ENCODE results near the gene RAB3C. TPM values are rescaled to one million over a fixed set of nuclear protein-coding genes. Genes with fewer than 3 reads are reported as not detected.
A peak's percentile ranks its signal among the peaks of the same experiment; 100 is the strongest.

The RAB3C gene
- polyA plus RNA-seq, 1 donor (not counting 4 experiments of a cell fraction or from before 2014, with no cell fraction given): not detected

DNA sequence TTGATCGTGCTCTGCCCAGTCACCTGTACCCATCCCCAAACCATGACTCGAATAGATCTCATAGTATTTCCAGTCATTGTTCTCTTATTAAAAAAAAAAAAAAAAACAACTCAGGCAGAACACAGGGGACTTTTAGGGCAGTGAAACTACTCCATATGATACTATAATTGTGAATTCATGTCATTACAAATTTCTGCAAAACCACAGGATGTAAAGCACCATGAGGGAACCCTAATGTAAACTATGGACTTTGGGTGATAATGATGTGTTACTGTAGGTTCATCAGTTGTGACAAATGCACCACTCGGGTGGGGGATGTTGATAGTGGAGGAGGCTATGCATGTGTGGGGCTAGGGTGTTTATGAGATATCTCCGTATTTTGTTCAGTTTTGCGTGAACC is 133.8 kb downstream of the RAB3C start:
- DNase-seq (ENCODE audit: low read depth, low spot score) (no peak), FAIRE-seq (no peak)
- Histone ChIP-seq H3K27me3 (ENCODE audit: control insufficient read depth, extremely low read depth, insufficient read depth, low read length) (no peaks in the 10 kb centered on the region), H3K79me2 (ENCODE audit: control insufficient read depth, insufficient read depth, low read length) (no peaks in the 10 kb centered on the region), H2AFZ (ENCODE audit: control insufficient read depth, low read length) (no peak overlapping the region), H3K4me1 (ENCODE audit: control insufficient read depth, extremely low read depth, insufficient read depth, low read length) (no peaks in the 10 kb centered on the region), H3K27ac (ENCODE audit: control insufficient read depth, insufficient read depth, low read length) (no peak overlapping the region), H3K9ac (ENCODE audit: control insufficient read depth, extremely low read depth, insufficient read depth, low read length) (no peak overlapping the region), H4K20me1 (ENCODE audit: control insufficient read depth, extremely low read depth, insufficient read depth, low read length) (no peaks in the 10 kb centered on the region), H3K9me1 (ENCODE audit: control insufficient read depth, extremely low read depth, insufficient read depth, low read length) (no peaks in the 10 kb centered on the region), H3K9me3 (ENCODE audit: control insufficient read depth, low read depth, low read length) (no peaks in the 10 kb centered on the region), H3K4me3 (ENCODE audit: control insufficient read depth in 2 of 3, extremely low read depth in 1 of 3, insufficient read depth in 2 of 3, low read depth in 1 of 3, low read length in 3 of 3) (no peak overlapping the region), H3K4me2 (ENCODE audit: control insufficient read depth, extremely low read depth, insufficient read depth, low read depth, low read length) (no peak overlapping the region), H3K36me3 (ENCODE audit: control insufficient read depth in 2 of 2, extremely low read depth in 1 of 2, insufficient read depth in 2 of 2, low read length in 2 of 2) (no peaks in the 10 kb centered on the region)
- no peak for TF ChIP-seq EZH2 (IDR thresholded peaks at IDR 0.05; ENCODE audit: low read length)
- TF ChIP-seq, protein P1, sequence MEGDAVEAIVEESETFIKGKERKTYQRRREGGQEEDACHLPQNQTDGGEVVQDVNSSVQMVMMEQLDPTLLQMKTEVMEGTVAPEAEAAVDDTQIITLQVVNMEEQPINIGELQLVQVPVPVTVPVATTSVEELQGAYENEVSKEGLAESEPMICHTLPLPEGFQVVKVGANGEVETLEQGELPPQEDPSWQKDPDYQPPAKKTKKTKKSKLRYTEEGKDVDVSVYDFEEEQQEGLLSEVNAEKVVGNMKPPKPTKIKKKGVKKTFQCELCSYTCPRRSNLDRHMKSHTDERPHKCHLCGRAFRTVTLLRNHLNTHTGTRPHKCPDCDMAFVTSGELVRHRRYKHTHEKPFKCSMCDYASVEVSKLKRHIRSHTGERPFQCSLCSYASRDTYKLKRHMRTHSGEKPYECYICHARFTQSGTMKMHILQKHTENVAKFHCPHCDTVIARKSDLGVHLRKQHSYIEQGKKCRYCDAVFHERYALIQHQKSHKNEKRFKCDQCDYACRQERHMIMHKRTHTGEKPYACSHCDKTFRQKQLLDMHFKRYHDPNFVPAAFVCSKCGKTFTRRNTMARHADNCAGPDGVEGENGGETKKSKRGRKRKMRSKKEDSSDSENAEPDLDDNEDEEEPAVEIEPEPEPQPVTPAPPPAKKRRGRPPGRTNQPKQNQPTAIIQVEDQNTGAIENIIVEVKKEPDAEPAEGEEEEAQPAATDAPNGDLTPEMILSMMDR (optimal IDR thresholded peaks at IDR 0.05 in 1 of 3, IDR thresholded peaks at IDR 0.05 in 1 of 3, conservative IDR thresholded peaks at IDR 0.05 in 1 of 3; ENCODE audit: extremely low read depth in 1 of 3, insufficient read depth in 2 of 3, low read length in 3 of 3): no peak
- dilution Hi-C loops (cut with MboI; ENCODE audit: extremely low pct_ligation_motif_present, low sequenced_read_pairs): no loop called here

DNA sequence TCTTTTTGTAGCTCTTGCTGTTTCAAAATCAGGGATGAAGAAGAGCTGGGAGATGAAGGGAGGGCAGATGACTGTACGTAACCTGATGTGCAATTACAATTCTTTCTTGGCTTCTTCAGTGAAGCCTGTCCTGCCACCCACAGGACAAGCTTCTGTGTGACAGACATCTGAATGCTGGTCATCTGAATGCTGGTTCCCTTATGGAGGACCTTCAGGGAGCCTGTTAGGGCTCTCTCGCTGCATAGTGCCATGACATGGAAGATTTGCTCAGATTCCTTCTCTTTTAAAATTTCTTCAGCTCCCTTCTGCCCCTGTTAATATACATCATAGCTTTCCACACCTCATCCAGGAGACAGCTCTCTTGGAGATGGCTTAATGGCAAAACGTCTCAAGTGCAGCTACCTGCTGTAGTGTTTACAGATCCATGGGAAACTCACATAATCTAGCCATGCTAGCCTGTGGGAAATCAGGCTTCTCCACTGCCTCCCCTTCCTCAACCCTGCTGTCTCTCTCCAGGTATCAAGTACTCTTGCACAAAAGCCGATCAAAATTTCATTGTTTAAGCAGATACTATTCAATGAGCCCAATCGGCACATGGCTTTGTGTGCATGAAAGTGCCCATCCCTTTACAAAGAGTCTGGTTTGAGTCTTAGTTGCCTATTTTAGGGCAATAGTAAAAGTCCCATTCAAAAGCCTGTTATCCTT is 134.6 kb downstream of the RAB3C start:
- H3K27ac ChIP-seq (ENCODE audit: control insufficient read depth, insufficient read depth, low read length): no peak overlapping the region
- no peak overlapping the region for H3K9ac ChIP-seq (ENCODE audit: control insufficient read depth, extremely low read depth, insufficient read depth, low read length)
- H4K20me1 ChIP-seq (ENCODE audit: control insufficient read depth, extremely low read depth, insufficient read depth, low read length): no peaks in the 10 kb centered on the region
- dilution Hi-C loops (cut with MboI; ENCODE audit: extremely low pct_ligation_motif_present, low sequenced_read_pairs): no loop called here
- no peaks in the 10 kb centered on the region for H3K79me2 ChIP-seq (ENCODE audit: control insufficient read depth, insufficient read depth, low read length)
- H3K9me3 ChIP-seq (ENCODE audit: control insufficient read depth, low read depth, low read length): no peaks in the 10 kb centered on the region
- H3K4me2 ChIP-seq (ENCODE audit: control insufficient read depth, extremely low read depth, insufficient read depth, low read depth, low read length): no peak overlapping the region
- no peak overlapping the region for H2AFZ ChIP-seq (ENCODE audit: control insufficient read depth, low read length)
- no peak for FAIRE-seq
- TF ChIP-seq, protein P1 (optimal IDR thresholded peaks at IDR 0.05 in 1 of 3, IDR thresholded peaks at IDR 0.05 in 1 of 3, conservative IDR thresholded peaks at IDR 0.05 in 1 of 3; ENCODE audit: extremely low read depth in 1 of 3, insufficient read depth in 2 of 3, low read length in 3 of 3): peak in 1 of 3 experiments; percentile 1
- TF ChIP-seq EZH2 (IDR thresholded peaks at IDR 0.05; ENCODE audit: low read length): no peak
- DNase-seq (ENCODE audit: low read depth, low spot score): no peak
- no peaks in the 10 kb centered on the region for H3K9me1 ChIP-seq (ENCODE audit: control insufficient read depth, extremely low read depth, insufficient read depth, low read length)
- no peaks in the 10 kb centered on the region for H3K4me1 ChIP-seq (ENCODE audit: control insufficient read depth, extremely low read depth, insufficient read depth, low read length)
- H3K4me3 ChIP-seq (ENCODE audit: control insufficient read depth in 2 of 3, extremely low read depth in 1 of 3, insufficient read depth in 2 of 3, low read depth in 1 of 3, low read length in 3 of 3): no peak overlapping the region
- H3K27me3 ChIP-seq (ENCODE audit: control insufficient read depth, extremely low read depth, insufficient read depth, low read length): no peaks in the 10 kb centered on the region
- no peaks in the 10 kb centered on the region for H3K36me3 ChIP-seq (ENCODE audit: control insufficient read depth in 2 of 2, extremely low read depth in 1 of 2, insufficient read depth in 2 of 2, low read length in 2 of 2)
